IPS-11a (cell line): Measurements from ENCODE around the gene TSC2.
A peak's percentile ranks its signal among the peaks of the same experiment; 100 is the strongest.

ENCODE experiments used
- H3K4me3 ChIP-seq: one replicate; pipeline ENCODE4 v1.5.1; 2013; ENCODE audit warnings: low read depth, low read length, control low read depth

TSC2 gene

DNA sequence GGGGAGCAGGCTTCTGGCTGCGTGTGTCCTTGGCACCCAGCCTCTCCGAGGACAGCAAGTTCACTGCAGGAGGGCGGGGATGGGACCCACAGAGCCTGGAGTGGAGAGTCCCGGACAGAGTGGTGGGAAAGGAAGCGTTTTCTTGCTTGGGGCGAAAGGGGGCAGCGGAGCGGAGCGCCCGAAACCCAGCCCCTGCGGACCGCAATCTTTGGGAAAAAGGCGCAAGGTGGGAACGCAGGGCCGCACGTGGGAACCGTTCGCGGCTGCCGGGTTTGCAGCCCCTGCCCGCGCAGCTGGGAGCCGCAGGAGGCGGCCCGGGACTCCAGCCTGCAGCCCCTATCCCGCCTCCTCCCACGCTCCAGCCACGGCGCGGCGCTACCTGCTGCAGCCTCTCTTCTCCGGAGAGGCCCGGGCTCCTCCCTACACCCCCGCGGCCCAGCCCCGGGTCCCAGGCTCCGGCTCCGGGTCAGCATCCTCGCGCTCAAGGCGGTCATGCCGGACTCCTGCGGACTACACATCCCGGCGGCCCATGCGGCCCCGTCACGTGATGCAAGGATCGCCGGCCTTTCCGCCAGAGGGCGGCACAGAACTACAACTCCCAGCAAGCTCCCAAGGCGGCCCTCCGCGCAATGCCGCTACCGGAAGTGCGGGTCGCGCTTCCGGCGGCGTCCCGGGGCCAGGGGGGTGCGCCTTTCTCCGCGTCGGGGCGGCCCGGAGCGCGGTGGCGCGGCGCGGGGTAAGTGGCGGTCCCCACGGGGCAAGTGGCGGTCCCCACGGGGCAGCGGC, at the start of gene TSC2, which contains the start of gene NTHL1:
Gene TSC2, plus strand, starts transcription at position 656 of the 786 bp plus-strand sequence. CDS start 631 bp downstream, outside the sequence.
Gene NTHL1, minus strand, starts transcription at position 505 of the 786 bp plus-strand sequence. Its CDS starts 11 bp downstream, at position 494.
- peak within 1 kb of the TSS; percentile 83 for H3K4me3 ChIP-seq

DNA sequence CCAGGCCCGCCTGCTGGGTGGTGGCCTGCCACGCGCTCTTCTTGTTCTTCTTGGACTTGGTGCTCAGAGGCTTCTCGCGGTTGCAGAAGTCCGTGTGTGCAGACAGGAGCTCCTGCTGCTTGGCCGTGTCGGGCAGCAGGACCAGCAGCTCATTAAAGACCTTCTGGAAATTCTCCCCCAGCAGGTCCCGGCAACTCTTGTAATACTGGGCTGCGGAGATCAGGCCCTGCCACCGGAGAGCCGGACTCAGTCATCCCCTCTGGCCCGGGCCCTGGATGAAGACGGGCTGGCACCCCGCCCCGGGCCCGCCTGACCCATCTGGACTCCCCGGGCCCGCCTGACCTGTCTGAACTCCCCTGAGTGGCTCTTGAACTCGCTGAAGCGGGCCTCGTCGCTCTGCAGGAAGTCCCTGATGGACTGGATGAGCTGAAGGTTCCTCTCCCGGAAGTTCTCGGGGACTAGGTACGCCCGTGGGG, 49.4 kb upstream of the TSC2 start:
- H3K4me3 ChIP-seq, result no peak overlapping the region

DNA sequence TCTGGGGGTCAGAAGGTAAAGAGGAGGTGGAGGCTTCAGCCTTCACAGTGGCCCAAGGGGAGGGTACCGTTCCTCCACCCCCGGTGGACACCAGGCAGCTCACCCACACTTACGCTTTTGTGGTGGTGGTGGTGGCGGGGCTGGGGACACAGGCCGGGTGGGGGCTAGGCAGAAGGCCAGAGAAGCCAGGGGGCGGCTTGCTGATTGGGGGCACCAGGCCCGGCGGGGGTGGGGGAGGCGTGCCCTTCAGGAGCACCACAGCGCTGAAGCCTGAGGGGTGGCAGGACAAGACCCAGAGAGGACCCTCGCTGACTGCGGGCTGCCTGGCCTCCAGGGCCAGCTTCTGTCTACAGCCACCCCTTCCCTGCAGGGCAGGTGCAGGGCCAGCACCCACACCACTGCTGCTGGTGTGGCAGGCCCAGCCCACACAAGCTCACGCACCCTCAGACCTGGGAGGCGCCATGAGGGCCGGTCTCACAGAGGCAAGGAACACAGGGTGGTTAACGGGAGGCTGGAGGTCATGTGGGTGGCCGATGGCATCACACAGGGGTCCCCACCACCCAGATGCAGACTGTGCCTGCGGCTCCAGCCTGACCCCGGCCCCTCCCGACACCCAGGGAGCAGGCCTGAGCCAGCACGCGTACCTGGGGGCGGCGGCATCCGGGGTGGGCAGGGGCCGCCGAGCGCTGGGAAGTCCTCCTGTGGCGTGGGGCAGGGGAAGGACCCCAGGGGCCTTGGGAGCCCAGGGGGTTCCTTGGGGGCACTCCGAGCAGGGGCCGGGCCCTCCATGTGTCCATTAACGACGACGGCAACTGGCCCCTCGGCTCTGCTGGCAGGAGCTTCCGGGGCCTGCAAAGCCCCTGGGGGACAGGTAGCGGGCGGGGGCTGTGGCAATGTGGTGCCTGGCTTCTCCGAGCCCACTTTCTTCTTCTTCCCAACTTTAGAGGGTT, 48.7 kb upstream of the TSC2 start:
- no peak overlapping the region for H3K4me3 ChIP-seq

DNA sequence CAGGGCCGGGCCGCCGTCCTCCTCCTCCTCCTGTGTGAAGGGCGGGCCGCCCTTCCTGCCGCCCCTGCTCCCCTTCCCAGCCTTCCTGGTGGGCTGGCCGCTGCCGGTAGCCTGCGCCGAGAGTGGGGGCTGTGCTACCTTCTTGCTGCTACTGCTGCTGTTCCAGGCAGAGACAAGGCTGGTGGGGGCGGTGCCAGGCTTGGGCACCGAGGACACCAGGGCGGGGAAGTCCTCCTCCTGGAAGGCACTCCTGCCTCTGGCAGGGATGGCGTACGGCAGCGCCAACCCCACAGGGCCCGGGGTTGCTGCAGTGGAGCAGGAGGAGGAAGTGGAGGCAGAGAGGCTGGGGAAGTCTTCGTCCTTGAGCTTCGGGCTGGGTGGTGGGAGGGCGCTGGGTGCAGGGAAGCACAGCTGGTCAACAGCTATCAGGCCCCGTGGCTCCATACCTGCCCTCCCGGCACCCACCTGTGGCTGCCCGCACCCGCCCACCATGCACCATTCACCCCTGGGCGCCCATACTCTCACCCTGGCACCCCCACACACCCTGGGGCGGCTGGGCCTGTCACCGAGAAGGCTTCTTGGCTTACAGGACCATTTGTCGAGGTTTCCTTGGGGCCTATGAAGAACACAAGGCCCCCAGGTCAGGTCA, 47.8 kb upstream of the TSC2 start:
- no peak overlapping the region for H3K4me3 ChIP-seq

DNA sequence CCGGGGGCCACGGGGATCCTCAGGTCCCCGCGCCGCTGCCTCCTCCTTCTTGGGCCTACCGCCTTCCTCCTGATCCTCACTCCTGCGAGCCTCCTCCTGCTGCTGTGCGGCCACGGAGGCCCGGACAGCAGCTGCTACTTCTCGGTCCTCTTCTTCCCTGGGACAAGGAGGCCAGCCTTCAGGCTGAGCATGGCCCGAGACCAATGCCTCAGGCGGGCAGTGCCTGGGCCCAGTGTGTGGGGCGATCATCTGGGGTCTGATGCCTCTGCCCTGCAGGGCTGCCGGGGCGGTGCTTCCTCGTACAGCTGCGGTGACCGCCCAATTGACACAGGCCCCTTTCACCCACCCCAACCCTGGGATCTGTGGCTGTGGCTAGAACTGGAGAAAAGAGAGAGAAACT, 46.8 kb upstream of the TSC2 start:
- H3K4me3 ChIP-seq, result no peak overlapping the region

DNA sequence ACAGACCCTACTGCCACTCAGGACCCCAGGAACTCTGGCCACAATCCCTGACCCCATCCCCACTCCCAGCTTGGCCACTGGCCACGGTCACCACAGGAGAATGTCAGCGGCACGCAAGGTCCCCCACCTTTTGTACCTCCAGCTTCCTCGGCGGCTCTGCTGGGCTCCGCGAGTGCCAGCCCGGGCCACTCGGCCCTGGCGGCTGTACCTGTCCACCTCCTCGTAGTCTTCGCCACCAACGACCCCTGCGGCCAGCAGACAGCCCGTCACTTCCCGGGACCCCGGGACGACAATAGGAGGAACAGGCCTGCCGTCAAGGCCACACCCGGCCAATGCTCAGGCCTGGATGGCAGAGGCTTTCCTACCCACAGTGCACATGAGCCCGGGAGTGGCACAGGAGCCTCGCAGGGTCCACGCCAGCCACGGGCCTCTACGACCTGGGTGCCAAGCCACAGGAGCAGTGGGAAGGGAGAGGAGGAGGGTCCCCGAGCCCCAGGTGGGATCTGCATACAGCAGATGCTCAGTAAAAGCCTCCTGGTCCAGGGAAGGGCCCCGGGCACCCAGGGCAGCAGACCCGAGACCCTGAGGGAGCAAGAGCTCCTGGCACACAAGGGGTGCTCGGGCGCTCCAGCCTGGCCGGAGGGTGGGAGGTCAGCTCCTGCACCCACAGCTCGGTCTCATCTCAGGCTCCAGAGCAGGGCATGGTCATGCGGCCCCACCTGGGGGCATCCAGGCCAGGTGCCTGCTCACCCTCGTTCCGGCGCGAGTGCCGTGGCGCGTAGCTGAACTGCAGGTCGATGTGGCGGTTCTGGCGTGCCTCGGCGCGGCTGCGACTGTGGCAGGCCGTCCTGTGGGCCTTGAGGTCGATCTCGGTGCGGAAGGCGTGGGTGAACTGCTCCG, 46.1 kb upstream of the TSC2 start:
- no peak overlapping the region for H3K4me3 ChIP-seq

DNA sequence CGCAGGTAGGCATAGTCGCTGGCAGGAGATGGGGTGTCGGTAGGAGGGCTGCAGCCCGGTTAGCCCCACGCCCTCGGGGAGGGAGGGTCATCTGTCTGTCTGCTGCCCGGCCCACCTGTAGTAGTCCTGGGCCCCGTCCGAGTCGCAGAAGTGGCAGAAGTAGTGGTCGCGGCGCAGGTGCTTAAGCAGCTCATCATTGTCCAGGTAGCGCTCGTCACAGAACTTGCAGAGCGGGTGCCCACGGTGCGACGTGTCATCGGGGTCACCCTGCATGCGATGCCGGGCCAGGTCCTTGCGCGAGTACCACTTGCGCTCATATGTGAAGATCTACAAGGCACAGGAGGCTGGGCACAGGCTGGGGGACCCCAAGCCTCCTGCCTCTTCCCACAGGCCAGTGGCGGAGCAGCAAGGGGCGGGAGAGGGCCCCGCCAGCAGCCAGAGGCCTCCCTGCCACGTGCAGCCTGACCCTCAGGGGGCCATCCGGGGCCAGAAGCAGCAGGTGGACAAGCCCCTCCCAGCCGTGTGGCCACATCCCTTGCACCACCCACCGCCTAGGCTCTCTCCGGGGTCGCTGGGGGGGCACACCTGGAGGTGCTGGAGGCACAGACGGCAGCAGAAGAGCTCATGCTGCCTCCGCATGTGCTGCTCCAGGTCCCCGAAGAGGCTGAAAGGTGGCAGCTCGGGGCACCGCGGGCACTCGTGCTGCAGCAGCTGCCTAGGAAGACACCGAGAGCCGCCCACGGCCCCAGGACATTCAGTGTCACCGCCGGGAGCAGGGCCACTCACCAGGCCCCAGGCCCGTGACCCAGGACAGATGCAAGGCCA, 45.2 kb upstream of the TSC2 start:
- H3K4me3 ChIP-seq, result no peak overlapping the region

DNA sequence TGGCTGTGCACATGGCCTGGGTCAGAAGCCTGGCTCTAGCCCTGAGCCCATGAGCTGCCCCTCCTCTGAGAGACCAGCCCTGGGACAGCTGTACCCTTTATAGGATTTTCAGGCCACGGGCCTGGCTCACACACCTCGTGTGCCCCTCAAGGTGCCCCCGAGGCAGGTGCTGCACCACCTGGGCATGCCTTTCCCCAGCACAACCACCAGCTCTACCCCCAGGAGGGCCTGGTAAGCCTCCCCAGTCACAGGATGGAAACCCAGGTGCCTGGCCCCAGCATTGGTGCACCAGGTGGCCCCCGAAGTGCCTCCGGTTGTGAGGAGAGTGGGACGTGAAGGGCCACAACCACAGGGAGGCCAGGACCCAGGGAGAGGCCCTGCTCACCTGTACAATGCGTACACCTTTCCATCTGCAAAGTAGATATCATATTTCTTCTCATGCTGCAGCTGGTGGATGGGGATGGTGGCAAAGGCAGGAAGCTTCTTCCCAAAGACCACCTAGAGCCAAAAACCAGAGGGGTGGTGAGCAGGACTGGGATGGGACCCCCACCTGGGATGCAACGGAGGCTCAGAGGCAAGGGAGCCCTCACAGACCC, 44.5 kb upstream of the TSC2 start:
- no peak overlapping the region for H3K4me3 ChIP-seq

DNA sequence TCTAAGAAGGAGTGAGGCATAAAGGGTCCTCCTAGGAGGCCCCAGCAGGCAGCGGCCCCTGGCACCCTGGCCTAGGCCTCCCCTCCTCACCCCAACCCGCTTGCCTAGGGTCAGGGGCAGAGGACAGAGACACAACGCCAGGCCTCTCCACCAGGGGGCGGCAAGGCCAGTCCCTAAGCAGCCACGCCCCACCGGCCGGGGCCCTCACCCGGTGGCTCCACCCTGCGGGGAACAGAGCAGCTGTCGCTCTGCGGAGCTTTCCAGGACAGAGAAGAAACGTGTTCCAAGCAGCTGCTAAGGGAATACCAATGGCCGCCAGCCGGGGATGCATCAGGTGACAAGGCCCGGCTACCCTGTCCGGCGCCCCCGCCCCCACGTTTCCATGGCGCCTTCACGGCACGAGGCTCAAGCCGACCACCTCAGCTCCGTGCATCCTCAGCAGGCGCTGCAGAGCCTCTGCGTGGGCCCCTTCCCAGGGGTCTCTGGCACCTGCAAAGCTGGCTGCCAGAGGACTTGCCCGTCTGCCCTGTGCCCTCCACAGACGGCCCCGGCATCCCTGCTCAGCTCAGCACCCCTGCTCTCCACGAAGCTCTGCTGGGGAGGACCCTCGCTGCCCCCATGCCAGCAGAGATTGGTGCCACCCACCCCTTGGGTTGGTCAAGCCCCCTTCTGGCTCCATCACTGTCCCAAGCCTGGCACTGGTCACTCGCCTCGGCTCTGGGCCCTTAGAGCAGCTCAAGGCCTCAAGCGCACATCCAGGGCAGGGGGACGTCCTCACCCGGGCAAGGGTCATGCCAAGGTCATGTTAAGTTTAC, 43.8 kb upstream of the TSC2 start:
- H3K4me3 ChIP-seq, result no peak overlapping the region

DNA sequence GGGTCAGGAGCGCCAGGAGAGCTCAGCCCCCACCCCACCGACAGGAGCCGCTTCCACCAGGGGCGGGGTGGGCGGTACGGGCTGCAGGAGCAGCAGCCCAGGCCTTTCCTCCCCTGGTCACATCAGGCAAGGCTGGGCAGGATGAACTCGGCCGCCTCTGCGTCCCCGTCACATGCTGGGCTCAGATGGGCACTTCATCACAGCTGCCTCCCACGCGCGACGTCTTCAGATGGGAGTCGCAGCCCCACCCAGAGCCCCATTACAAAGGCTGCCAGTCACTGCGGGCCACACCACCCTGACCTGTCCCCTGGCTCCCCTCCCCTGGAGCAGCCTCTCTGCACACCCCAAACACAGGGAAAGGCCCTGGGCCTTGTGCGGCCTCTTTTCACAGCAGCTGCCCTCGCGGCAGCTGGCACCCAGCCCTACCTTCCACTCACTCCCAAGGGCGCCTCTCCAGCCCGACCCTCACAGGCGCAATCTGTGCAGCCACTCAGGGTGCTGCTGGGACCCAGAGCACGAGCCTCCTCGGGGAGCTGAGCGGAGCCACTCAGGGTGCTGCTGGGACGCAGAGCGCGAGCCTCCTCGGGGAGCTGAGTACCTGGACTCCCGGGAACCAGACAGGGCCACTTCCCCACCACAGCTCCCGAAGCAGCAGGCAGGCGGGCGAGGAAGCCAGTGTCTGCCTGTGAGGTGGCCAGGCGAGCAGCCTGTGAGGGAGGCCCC, 42.8 kb upstream of the TSC2 start:
- H3K4me3 ChIP-seq, result no peak overlapping the region

DNA sequence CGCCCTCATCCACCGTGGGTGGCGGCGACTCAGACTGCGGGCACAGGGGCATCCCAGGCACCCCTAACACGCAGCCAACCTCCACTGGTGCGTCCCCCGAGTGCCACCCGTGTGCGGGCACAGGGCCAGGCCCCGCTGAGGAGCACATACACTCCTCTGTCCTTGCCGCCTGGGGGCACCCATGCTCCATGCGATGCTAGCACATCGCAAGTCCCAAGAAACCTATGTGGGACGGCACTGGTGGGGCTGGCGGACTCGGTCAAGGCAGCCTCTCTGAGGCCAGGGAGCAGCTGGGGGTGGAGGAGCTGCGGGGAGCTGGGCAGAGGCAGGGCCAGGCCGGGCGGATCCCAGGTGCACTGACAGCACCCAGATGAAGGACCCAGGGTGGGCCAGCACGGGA, 42.1 kb upstream of the TSC2 start:
- no peak overlapping the region for H3K4me3 ChIP-seq

DNA sequence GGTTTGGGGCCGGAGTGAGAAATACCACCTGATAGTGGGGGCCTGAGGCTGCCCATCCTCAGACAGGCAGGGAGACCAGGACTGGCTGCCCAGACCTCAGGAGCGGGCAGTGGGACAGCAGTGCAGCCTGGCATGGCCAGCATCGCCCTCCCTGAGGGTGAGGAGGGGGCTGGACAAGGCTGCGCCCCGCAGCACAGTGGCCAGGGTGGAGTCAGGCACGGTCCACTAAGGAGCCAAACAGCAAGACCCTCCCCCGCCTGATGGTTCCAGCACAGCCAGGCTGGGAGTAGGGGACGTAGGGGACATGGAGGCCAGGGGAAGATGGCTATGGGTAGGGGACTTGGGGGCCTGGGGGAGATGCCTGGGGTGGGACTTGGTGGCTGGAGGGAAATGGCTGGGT, 41.5 kb upstream of the TSC2 start:
- no peak overlapping the region for H3K4me3 ChIP-seq

DNA sequence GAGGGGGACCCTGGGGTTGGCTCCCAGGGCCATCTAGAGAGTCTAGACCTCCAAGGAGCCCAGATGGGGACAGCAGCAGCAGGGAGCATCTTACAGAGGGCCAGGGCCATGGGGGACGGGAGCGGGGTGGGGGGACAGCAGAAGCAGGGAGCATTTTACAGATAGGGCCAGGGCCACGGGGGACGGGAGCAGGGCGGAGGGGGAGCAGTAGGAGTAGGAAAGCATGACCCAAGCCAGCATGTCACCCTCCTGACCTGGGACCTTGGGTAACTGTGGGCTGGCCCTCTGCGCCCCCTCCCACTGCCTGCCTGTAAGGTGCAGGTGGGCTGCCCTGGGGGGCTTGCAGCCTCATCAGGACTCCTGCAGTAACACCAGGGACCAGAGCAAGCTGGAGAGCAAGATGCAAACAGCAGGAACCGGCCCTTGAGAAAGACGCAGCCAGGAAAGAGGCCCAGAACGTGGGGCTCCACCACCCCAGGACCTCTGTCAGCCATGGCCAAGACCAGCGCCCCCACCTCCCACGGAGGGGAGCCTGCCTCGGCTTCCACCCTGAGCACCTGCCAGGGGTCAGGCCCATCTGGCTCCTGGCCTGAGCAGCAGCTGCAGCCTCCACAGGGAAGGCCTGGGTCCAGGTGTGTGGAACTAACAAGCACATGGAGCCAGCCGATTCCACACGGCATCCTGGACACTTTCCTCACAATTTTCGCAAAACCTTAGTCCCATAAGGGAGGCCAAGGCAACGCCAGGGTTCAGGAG, 40.5 kb upstream of the TSC2 start:
- H3K4me3 ChIP-seq, result no peak overlapping the region

DNA sequence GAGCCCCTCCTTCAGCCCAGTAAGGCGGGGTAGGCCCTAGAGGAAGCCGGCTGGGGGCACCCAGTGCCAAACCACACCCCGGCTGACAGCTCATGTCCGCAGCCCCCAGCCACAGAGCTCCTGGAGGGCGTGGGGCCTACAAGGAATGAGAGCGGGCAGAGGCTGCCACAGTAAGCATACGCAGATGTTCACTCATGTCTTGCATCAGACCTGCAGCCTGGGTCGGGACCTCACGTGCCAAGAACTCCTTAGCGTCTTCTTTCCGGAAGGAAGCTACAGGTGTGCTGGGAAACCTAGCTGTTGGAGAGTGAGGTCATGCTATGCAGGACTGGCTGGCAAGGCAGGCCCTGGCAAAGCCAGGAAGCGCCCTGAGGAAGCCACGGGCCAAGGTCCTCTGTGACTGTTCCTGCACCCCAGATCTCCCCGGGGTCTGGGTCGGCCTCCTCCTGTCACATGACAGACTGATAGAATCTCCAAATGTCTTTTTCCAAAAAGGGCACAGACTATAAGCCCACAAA, 39.7 kb upstream of the TSC2 start:
- no peak overlapping the region for H3K4me3 ChIP-seq

DNA sequence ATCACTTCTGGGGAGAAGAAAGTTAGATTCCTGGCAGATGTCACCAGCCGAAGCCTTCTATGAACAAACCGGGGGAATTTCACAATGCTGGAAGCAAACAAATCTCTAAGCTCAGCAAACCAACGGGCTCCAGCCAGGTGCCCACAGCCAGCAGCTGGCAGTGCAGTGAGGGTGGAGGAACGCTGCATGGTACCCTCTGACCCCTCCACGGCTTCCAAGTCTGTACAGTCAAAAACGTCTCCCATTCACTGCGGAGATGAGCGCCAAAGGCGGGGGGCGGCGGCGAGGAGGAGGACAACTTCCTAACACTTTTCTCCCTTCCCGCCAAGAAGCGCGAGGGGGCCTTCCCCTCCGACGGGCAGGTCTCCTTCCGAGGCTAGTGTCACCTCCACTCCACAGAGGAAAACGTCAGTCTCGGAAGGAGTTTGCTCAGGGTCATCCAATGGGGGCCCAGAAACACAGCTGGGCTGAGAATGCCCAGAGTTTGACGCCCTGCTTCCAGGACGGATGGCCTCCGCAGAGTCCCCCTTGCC, 39.1 kb upstream of the TSC2 start:
- H3K4me3 ChIP-seq, result peak overlapping the region; percentile 65

DNA sequence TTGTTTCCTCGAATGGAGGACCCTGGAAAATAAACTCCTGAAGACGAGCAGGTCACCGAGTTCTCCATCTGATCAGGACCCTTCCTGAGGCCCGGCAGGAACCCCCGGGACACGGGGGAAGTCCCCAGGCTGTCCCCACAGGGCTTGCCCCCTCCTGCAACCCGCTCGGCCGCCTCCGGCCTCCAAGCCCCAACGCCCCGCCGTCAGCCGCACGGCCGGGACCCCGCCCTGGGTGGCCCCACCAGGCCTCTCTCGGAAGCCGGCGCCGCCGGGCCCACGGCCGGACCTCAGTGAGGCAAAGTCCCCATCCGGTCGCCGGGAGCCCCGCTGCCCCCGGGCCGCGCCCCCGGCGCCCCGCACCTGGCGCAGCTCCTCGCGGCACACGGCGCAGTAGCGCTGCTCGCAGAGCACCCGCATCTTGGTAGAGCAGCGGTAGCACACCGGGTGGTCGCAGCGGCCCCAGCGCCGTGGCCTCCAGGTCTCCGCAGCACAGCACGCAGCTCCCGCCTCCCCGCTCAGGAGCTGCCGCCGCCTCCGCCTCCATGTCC, 38.5 kb upstream of the TSC2 start:
- peak overlapping the region; percentile 65 for H3K4me3 ChIP-seq
